MV-4-11 (cell line): ENCODE data around the gene ZIM2.

Experiments
- DNase-seq: peaks from one replicate; lab custom pipeline; 2025; lab: John Stamatoyannopoulos, UW

ZIM2 gene

GRCh38 chr19:56806639-56807038 is 33.9 kb downstream of the ZIM2 start:
- no peak for DNase-seq

- no peak for DNase-seq
Observed at GRCh38 chr19:56778351-56778750, 62.2 kb downstream of the ZIM2 start.

DNA sequence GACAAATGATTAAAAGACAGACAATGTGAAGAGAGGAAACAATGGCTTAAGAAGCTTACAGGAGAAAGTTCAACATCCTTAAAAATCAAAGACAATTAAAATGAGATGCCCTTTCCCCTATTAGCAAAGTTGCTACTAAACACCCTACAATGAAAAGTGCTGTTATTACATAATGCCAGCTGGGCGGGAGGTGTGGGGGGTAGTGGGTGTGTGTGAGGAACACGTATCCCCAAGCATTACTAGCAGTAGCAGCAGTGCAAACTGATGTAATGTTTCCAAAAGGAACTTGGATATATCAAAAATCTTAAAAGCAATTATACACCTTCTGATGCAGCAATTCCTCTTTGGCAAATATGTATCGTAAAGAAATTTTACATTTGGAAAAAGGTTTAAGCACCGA is 70.9 kb downstream of the ZIM2 start:
- no peak for DNase-seq

- DNase-seq, result no peak
Observed at GRCh38 chr19:56765137-56765536, 75.4 kb downstream of the ZIM2 start.

GRCh38 chr19:56764196-56764695 is 76.3 kb downstream of the ZIM2 start:
- no peak for DNase-seq

- no peak for DNase-seq
Observed at GRCh38 chr19:56760842-56761241, 79.7 kb downstream of the ZIM2 start.

DNA sequence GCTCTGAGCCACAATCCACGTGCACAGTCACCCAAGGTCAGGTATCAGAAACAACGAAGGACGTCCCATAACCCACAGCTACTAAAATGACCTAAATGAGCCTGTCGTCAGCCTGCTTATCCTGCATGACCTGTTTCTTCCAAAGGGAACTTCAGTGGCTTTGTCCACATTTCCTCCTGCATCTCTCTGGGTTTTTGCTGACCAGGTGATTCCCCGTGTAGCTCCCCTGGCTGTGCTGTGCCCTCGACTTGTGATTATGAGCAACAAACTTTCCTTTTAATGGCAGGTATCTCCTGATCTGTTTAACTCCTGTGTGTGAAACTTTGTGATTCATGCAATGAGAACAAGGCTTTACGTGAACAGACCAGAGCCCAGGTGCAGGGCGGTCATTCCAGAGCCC is 81.0 kb downstream of the ZIM2 start:
- DNase-seq, result no peak

DNA sequence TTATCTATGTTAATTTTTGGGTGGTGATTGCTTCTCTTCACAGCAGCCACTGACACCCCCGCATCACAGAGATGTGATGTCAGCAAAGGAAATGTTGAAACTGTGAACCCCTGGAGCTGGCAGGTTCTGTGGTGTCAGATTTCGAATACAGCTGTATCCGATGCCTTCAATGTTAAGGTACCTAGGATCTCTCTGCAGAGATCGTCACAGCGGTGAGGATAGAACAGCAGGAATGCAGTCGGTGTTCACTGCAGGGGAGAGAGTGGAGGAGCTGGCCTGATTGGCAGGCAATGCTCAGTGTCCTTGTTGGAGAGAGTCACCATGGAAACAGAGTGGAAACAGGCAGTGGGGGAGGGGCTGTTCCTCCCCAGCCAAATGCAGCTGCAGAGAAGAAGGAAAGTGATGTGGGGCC is 89.4 kb downstream of the ZIM2 start:
- peak; percentile 32 for DNase-seq

DNA sequence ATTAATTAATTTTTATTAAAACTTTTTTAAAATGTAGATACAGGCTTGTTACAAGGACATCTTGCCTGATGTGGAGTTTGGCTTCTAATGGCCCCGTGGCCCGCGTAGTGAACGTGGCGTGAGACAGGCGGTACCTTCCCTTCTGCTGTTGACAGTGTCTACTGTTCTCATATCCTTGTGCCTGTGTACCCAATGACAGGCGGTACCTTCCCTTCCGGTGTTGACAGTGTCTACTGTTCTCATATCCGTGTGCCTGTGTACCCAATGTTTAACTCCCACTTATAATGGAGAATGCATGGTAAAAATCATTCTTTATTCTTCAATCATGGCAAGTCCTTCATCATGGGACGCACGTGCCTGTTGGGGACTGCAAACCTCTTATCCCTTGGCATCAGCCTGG is 89.9 kb downstream of the ZIM2 start:
- DNase-seq, result no peak

GRCh38 chr19:56748378-56748777 is 92.1 kb downstream of the ZIM2 start:
- peak; percentile 67 for DNase-seq

DNA sequence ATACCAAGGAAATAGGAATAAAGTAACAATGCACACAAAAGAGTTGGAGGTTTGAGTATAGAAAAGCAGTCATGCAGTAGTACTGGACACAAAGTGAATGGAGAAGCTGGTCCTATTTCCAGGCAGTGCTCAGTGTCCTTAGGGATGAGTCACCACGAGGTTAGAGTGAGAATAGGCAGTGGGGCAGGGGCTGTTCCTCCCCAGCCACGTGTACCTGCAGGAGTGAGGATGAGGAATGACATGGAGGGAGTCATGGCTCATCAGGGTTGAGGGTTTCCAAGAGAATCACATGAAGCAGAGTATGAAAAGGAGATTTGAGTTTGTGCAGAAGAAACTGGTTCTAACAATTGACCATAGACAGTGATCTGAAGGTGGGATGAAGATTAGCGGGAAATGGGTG is 94.2 kb downstream of the ZIM2 start:
- DNase-seq, result no peak

- no peak for DNase-seq
Observed at GRCh38 chr19:56740501-56740900, 100.0 kb downstream of the ZIM2 start.

GRCh38 chr19:56736571-56736970 is 104.0 kb downstream of the ZIM2 start:
- DNase-seq, result no peak

DNA sequence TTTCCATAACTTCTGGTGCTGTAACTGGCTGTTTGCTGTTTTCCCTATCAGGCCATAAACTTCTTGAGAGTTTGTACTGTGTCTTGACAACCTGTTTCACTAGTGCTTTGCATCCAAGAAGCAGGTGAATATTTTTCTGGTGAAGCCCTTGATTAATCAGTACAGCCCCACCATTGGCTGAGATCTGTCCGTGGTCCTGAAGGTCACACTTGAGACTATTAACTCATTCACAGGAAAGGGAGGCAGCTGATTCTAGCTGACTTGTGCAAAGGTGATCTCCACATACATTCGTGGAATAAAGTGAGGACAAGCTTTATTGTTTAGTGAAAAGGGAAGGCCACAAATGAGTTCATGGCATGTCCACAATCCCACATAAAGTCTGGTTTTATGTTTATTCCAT is 107.5 kb downstream of the ZIM2 start:
- peak; percentile 10 for DNase-seq

GRCh38 chr19:56727677-56728076 is 112.8 kb downstream of the ZIM2 start:
- no peak for DNase-seq

DNA sequence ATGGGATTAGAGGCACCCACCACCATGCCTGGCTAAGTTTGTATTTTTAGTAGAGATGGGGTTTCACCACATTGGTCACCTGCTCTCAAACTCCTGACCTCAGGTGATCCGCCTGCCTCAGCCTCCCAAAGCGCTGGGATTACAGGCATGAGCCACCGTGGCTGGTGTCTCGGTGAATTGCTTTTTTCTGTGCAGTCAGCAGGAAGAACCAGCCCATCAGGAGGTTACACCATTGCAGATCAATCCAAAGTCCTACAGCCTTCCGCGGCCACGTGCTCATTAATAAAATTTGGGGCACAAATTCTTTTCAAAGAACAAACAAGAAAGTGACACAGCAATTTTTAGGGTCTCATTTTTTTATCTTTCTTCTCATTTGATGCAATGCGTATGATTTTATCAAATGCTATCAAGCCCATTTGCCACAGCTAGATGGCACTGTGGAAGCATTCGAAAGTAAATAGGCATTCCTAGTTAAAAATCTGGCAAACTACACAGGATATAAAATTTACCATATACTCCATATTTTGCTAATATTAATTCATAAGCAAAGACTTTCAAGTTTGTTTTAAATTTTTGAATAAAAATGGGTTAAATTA is 114.6 kb downstream of the ZIM2 start:
- DNase-seq, result peak; percentile 28
